Activated B cell treated with CpG ODN at 0.5 μM for 24 hours (primary cell): Measurements from ENCODE around the gene TRAF3IP1. TPM values are rescaled to one million over a fixed set of nuclear protein-coding genes. Genes with fewer than 3 reads are reported as not detected.

Experiments
- ATAC-seq: fragments of 200-7000 bp; cut with Tn5 transposase; one replicate; pipeline ENCODE4 v1.10.0; 2021; ENCODE audit warnings: low read depth, mild to moderate bottlenecking, moderate library complexity
- CTCF ChIA-PET: fragments of 350-600 bp; sonication (Branson Sonifier 250); formaldehyde crosslinking; loops from one replicate; lab custom pipeline; 2021; ENCODE audit warnings: antibody characterized with exemption; lab: Charles Lee
- POLR2A ChIA-PET: fragments of 350-600 bp; sonication (Branson Sonifier 250); formaldehyde crosslinking; loops from one replicate; lab custom pipeline; 2021; ENCODE audit warnings: antibody characterized with exemption; lab: Charles Lee
- DNase-seq: peaks from one replicate; pipeline ENCODE4 v3.0.0; 2022
- H3K27ac Mint-ChIP-seq: one replicate; pipeline ENCODE4 v1.8.0; 2020; ENCODE audit warnings: mixed read lengths
- H3K27me3 Mint-ChIP-seq: one replicate; pipeline ENCODE4 v1.8.0; 2021; ENCODE audit warnings: mixed read lengths
- H3K36me3 Mint-ChIP-seq: one replicate; pipeline ENCODE4 v1.8.0; 2021; ENCODE audit warnings: low read depth, mixed read lengths
- H3K4me1 Mint-ChIP-seq: one replicate; pipeline ENCODE4 v1.8.0; 2021; ENCODE audit warnings: mixed read lengths
- H3K4me3 Mint-ChIP-seq: one replicate; pipeline ENCODE4 v1.8.0; 2020; ENCODE audit warnings: mild to moderate bottlenecking, mixed read lengths
- H3K9me3 Mint-ChIP-seq: one replicate; pipeline ENCODE4 v1.8.0; 2020; ENCODE audit warnings: mixed read lengths
- intact Hi-C: fragments of 100-400 bp; cut with micrococcal nuclease; formaldehyde crosslinking; loops from one replicate; pipeline ENCODE4 v1.15.1; 2024
- total RNA-seq: library from RNA; stranded (reverse); gene quantifications from 2 replicates; pipeline ENCODE4 v1.2.3, GENCODE V29; 2022
- TF ChIP-seq, protein P1 (sequence below): fragments of 200-600 bp; IDR thresholded peaks from one replicate; pipeline ENCODE4 v1.8.0; 2022; ENCODE audit warnings: antibody characterized with exemption, mild to moderate bottlenecking

Gene TRAF3IP1
- total RNA-seq, 1 donor from 2014 or later = 9.9 TPM

DNA sequence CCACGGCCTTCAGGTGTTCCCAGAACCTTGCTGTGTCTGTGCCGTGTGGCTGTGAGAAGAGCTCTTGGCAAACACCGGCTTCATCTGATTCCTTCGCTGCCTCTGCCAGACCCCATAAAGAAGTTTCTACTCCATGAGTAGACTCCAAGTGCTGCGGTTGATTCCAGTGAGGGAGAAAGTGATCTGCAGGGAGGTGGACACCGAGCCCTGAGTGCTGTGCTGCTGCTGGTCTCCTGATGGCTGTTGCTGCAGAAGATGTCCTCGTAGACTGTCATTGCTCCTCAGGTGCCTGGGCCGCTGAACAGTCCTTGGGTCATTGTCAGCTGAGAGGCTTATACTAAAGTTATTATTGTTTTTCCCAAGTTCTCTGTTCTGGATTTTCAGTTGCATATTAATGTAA, 126.1 kb downstream of the TRAF3IP1 start:
- H3K27ac Mint-ChIP-seq = no peak overlapping the region
- no peaks in the 10 kb centered on the region for H3K9me3 Mint-ChIP-seq
- no peak for DNase-seq
- CTCF ChIA-PET = no interaction called here
- ATAC-seq = no peak
- POLR2A ChIA-PET = no interaction called here
- H3K27me3 Mint-ChIP-seq = no peaks in the 10 kb centered on the region
- intact Hi-C loops = no loop called here
- H3K36me3 Mint-ChIP-seq = peaks cover 88% of the 10 kb centered on the region
- TF ChIP-seq, protein P1, sequence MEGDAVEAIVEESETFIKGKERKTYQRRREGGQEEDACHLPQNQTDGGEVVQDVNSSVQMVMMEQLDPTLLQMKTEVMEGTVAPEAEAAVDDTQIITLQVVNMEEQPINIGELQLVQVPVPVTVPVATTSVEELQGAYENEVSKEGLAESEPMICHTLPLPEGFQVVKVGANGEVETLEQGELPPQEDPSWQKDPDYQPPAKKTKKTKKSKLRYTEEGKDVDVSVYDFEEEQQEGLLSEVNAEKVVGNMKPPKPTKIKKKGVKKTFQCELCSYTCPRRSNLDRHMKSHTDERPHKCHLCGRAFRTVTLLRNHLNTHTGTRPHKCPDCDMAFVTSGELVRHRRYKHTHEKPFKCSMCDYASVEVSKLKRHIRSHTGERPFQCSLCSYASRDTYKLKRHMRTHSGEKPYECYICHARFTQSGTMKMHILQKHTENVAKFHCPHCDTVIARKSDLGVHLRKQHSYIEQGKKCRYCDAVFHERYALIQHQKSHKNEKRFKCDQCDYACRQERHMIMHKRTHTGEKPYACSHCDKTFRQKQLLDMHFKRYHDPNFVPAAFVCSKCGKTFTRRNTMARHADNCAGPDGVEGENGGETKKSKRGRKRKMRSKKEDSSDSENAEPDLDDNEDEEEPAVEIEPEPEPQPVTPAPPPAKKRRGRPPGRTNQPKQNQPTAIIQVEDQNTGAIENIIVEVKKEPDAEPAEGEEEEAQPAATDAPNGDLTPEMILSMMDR = no peak
- H3K4me1 Mint-ChIP-seq = peaks cover 12% of the 10 kb centered on the region
- H3K4me3 Mint-ChIP-seq = no peak overlapping the region

DNA sequence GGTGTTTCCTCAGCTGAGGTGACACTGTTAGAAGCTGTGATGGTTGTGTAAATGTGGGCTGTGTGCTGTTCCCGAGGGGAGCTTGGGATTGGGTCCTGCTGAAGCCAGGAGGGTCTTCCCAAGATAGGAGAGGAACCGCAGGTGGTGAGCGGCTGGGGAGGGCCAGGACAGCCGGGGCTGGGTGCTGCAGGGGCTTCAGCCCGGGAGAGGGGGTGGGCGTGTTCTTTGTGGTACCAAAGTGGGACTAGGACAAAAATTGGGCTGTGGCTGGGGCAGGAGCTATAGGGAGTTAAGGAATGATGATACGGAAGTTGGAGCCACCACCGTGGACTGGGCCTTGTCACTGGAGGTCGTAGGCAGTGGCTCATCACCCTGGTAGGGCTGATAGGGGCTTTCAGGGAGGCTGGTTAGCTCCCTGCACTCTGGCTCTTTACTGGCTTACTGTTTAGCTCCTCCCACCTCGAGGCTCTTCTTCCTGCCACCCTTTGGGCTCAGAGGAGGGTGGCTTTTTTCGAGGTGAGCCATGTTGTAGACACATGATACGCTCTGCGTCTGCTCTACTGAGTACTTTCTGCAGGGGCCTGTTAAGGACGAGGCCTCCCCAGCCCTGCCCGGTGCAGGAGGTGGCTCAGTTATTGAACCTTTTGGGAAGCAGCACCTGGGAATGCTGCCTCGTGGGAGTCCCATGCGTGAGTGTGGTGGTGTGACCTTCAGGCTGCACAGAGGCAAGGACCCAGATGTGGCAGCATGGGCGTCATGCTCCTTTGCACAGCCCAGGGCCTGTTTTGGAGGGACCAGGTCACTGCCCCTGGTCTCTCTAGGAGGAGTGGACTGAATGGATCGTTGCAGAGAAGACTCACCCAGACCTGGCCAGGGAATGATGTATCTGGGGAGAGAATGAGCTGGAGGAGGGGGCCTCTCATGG, 128.0 kb downstream of the TRAF3IP1 start:
- no peaks in the 10 kb centered on the region for H3K9me3 Mint-ChIP-seq
- no peaks in the 10 kb centered on the region for H3K27me3 Mint-ChIP-seq
- peaks cover 91% of the 10 kb centered on the region for H3K36me3 Mint-ChIP-seq
- POLR2A ChIA-PET = no interaction called here
- peaks cover 3% of the 10 kb centered on the region for H3K4me1 Mint-ChIP-seq
- CTCF ChIA-PET = no interaction called here
- intact Hi-C loops = no loop called here
- no peak overlapping the region for H3K4me3 Mint-ChIP-seq
- no peak overlapping the region for H3K27ac Mint-ChIP-seq
- no peak for ATAC-seq
- TF ChIP-seq, protein P1 = no peak
- DNase-seq = no peak

DNA sequence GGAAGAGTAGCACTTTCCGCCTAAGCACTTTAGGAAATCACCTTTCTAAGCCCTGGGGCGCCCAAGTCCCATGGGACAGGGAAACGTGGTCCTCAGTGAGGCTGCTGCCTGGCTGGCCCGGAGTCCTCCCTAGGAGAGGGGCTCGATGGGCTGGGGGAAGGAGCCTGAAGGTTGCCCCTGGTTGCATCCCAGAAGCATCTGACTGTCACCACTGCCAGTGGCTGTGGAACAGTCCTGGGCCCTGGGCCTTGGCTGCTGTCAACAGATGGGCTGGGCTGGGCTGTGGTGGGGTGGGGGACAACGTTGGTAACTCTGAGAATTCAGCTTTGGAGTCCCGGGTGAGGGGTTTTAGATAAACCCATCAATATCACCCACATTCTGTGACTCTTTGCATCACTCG, 128.9 kb downstream of the TRAF3IP1 start:
- ChIA-PET CTCF (no interaction called here), POLR2A (no interaction called here)
- no peak for DNase-seq
- Mint-ChIP-seq H3K4me3 (no peak overlapping the region), H3K36me3 (peaks cover 81% of the 10 kb centered on the region), H3K9me3 (no peaks in the 10 kb centered on the region), H3K4me1 (no peaks in the 10 kb centered on the region), H3K27ac (no peak overlapping the region), H3K27me3 (no peaks in the 10 kb centered on the region)
- no peak for ATAC-seq
- TF ChIP-seq, protein P1 = no peak
- intact Hi-C loops = no loop called here

DNA sequence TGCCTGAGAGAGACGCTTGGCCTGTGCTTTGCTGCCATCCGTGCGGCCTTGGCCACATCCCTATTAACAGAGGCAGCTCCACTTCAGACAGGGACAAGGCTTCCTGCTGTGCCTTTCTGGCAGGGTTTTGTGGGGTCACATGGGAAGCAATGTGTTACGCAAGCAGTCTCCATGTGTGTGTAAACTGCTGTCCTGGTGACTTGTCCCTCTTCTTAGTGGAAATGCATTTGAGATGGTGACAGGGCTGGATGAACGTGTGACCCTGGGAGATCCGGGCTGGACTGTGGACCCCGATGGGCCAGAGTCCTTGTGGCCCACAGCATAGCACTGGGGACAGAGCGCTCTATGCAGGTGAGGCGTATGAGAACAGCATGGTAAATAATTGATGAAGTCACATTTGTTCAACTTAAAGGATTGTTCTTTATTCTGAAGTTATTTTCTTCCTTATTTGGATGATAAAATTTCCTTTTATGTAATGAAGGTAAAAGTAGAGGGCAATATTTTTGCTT, 129.6 kb downstream of the TRAF3IP1 start:
- H3K27me3 Mint-ChIP-seq = no peaks in the 10 kb centered on the region
- H3K4me3 Mint-ChIP-seq = no peak overlapping the region
- CTCF ChIA-PET = no interaction called here
- POLR2A ChIA-PET = no interaction called here
- no peak for DNase-seq
- no peak for ATAC-seq
- H3K27ac Mint-ChIP-seq = no peak overlapping the region
- no peaks in the 10 kb centered on the region for H3K9me3 Mint-ChIP-seq
- H3K4me1 Mint-ChIP-seq = no peaks in the 10 kb centered on the region
- TF ChIP-seq, protein P1 = no peak
- intact Hi-C loops = no loop called here
- H3K36me3 Mint-ChIP-seq = peaks cover 74% of the 10 kb centered on the region

DNA sequence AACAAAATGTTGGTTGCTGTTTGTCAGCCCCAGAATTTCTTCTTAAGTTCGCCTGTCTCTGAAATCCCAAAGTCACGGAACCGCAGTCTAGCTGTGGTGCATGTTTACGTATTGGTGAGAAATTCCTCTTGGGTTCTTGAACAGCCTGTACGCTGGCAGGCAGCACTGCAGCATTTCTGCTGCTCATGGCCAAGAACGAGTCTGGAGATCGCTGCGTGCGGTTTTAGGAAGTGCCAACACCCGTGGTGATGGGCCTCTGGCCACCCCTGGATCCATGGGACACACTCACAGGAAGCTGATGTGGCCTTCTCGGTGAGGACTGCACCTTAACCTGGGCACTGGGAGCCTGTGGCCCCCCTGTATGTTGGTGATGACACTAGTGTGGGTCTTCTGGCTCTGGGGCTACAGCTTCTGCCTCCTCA, 130.1 kb downstream of the TRAF3IP1 start:
- Mint-ChIP-seq H3K9me3 (peaks cover 2% of the 10 kb centered on the region), H3K36me3 (peaks cover 69% of the 10 kb centered on the region), H3K4me3 (no peak overlapping the region), H3K4me1 (no peaks in the 10 kb centered on the region), H3K27ac (no peak overlapping the region), H3K27me3 (no peaks in the 10 kb centered on the region)
- no peak for ATAC-seq
- TF ChIP-seq, protein P1 = no peak
- DNase-seq = no peak
- intact Hi-C loops = no loop called here
- CTCF ChIA-PET = no interaction called here
- POLR2A ChIA-PET = no interaction called here
